Panc1 (cell line): ENCODE results near the gene OLFM3. TPM values are rescaled to one million over a fixed set of nuclear protein-coding genes. Genes with fewer than 3 reads are reported as not detected.

Experiments
- ATAC-seq: fragments of 200-7000 bp; cut with Tn5 transposase; 2 replicates; pipeline ENCODE4 v1.9.1; 2020; ENCODE audit warnings: mild to moderate bottlenecking, moderate library complexity
- BruUV-seq: library from RNA; stranded (reverse); fragments of 400-500 nt; replicated peaks from 2 replicates; lab custom pipeline; 2021; lab: Mats Ljungman, UMichigan
- CTCF ChIA-PET: fragments of 300-600 bp; sonication (Branson Sonifier 250); formaldehyde crosslinking; loops from one replicate; lab custom pipeline; 2022; ENCODE audit warnings: antibody characterized with exemption; lab: Charles Lee
- POLR2A ChIA-PET: fragments of 300-600 bp; sonication (Branson Sonifier 250); formaldehyde crosslinking; loops from one replicate; lab custom pipeline; 2022; ENCODE audit warnings: antibody characterized with exemption; lab: Charles Lee
- DNase-seq: peaks from one replicate; pipeline ENCODE4 v3.0.0-alpha.2; 2010; ENCODE audit warnings: low read depth, low spot score
- H3K27ac ChIP-seq: 2 replicates; pipeline ENCODE4 v1.5.1; 2011; ENCODE audit warnings: mild to moderate bottlenecking, low read length, inconsistent platforms
- H3K27me3 ChIP-seq: fragments of 200-500 bp; sonication (Bioruptor generic); 2 replicates; pipeline ENCODE4 v1.6.0; 2014; ENCODE audit warnings: low read length, inconsistent platforms; ENCODE audit not compliant: control insufficient read depth, insufficient read depth
- H3K36me3 ChIP-seq: fragments of 200-500 bp; sonication (Bioruptor generic); 2 replicates; pipeline ENCODE4 v1.5.1; 2014; ENCODE audit warnings: inconsistent platforms, mild to moderate bottlenecking, low read length, moderate library complexity; ENCODE audit not compliant: control insufficient read depth, insufficient read depth
- H3K4me1 ChIP-seq: 2 replicates; pipeline ENCODE4 v1.5.1; 2011; ENCODE audit warnings: inconsistent platforms, mild to moderate bottlenecking, low read length, moderate library complexity; ENCODE audit not compliant: control insufficient read depth, insufficient read depth
- H3K4me3 ChIP-seq, 2 experiments: 2 replicates each; pipeline ENCODE4 v1.5.1; 2011 to 2012; ENCODE audit warnings: low read depth in 2 of 2, low read length in 2 of 2, mild to moderate bottlenecking in 2 of 2, inconsistent platforms in 1 of 2, moderate library complexity in 1 of 2
- H3K9me3 ChIP-seq: fragments of 200-500 bp; sonication (Bioruptor generic); 2 replicates; pipeline ENCODE4 v1.5.1; 2014; ENCODE audit warnings: low read depth, mild to moderate bottlenecking, inconsistent platforms, low read length, moderate library complexity; ENCODE audit not compliant: control insufficient read depth, insufficient read depth
- CTCF ChIP-seq: fragments of 450-650 bp; IDR thresholded peaks from 2 replicates; pipeline ENCODE4 v1.5.1; 2017; ENCODE audit warnings: mild to moderate bottlenecking
- POLR2AphosphoS5 ChIP-seq: IDR thresholded peaks from 2 replicates; pipeline ENCODE4 v1.6.1; 2012; ENCODE audit warnings: mild to moderate bottlenecking, low read depth, low read length, moderate library complexity
- SIN3A ChIP-seq: IDR thresholded peaks from 2 replicates; pipeline ENCODE4 v1.6.1; 2012; ENCODE audit warnings: low read depth, mild to moderate bottlenecking, low read length, moderate library complexity, borderline replicate concordance; ENCODE audit not compliant: insufficient read depth
- TCF7L2 ChIP-seq: IDR thresholded peaks from 2 replicates; pipeline ENCODE4 v1.6.1; 2011; ENCODE audit warnings: mild to moderate bottlenecking, low read depth, low read length, inconsistent platforms
- in situ Hi-C: cut with HindIII; loops from 2 replicates; pipeline ENCODE4 v1.10.0; 2016; ENCODE audit warnings: low sequenced_read_pairs, low pct_unique_long_range_greater_than_20kb
- intact Hi-C: fragments of 100-400 bp; cut with micrococcal nuclease; formaldehyde crosslinking; loops from one replicate; pipeline ENCODE4 v1.10.0; 2022; ENCODE audit not compliant: unreplicated experiment
- total RNA-seq: library from RNA; stranded (reverse); gene quantifications from one replicate; pipeline ENCODE4 v1.2.1, GENCODE V29; 2021; ENCODE audit not compliant: unreplicated experiment
- TF ChIP-seq, protein P1 (sequence below), 2 experiments: IDR thresholded peaks; 2 replicates each; pipeline ENCODE4 v1.6.1; 2011 to 2012; ENCODE audit warnings: low read depth in 2 of 2, control low read depth in 1 of 2, low read length in 1 of 2, mild to moderate bottlenecking in 1 of 2, moderate library complexity in 1 of 2; ENCODE audit not compliant: insufficient read depth in 1 of 2

The OLFM3 gene
- total RNA-seq, 1 experiment from 2014 or later: not detected

DNA sequence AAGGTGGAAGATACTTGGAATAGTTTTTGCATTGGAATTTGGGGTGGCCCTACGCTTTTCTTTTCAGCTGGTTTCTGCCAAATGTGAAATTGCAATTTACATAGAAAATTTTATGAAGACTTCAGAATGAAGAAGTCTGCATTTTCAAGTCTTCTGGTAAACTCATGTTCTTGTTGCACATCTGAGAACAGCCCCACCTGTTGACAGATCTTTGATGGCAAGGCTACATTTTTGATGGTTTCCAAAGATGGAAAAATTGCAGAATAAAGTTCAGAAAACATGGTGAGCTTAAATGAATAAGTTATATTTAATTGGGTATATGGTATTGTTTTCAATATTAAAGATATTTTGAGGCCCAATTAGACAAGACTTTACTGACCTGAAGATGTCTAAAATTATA is 25.4 kb downstream of the OLFM3 start:
- no peak for TF ChIP-seq CTCF
- TF ChIP-seq, protein P1, sequence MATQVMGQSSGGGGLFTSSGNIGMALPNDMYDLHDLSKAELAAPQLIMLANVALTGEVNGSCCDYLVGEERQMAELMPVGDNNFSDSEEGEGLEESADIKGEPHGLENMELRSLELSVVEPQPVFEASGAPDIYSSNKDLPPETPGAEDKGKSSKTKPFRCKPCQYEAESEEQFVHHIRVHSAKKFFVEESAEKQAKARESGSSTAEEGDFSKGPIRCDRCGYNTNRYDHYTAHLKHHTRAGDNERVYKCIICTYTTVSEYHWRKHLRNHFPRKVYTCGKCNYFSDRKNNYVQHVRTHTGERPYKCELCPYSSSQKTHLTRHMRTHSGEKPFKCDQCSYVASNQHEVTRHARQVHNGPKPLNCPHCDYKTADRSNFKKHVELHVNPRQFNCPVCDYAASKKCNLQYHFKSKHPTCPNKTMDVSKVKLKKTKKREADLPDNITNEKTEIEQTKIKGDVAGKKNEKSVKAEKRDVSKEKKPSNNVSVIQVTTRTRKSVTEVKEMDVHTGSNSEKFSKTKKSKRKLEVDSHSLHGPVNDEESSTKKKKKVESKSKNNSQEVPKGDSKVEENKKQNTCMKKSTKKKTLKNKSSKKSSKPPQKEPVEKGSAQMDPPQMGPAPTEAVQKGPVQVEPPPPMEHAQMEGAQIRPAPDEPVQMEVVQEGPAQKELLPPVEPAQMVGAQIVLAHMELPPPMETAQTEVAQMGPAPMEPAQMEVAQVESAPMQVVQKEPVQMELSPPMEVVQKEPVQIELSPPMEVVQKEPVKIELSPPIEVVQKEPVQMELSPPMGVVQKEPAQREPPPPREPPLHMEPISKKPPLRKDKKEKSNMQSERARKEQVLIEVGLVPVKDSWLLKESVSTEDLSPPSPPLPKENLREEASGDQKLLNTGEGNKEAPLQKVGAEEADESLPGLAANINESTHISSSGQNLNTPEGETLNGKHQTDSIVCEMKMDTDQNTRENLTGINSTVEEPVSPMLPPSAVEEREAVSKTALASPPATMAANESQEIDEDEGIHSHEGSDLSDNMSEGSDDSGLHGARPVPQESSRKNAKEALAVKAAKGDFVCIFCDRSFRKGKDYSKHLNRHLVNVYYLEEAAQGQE (IDR thresholded peaks at IDR 0.05; ENCODE audit: insufficient read depth in 1 of 2, low read depth in 2 of 2, low read length in 1 of 2): no peak
- no peak for TF ChIP-seq SIN3A
- intact Hi-C loops (no loop called here), in situ Hi-C loops (no loop called here)
- no peak overlapping the region for H3K4me3 ChIP-seq
- CTCF ChIA-PET: no interaction called here
- DNase-seq: no peak
- H3K4me1 ChIP-seq: no peaks in the 10 kb centered on the region
- POLR2A ChIA-PET: no interaction called here
- no peaks in the 10 kb centered on the region for H3K9me3 ChIP-seq
- no TSS peak for BruUV-seq
- H3K27ac ChIP-seq: no peak overlapping the region
- no peak for ATAC-seq
- no peaks in the 10 kb centered on the region for H3K36me3 ChIP-seq
- no peaks in the 10 kb centered on the region for H3K27me3 ChIP-seq

DNA sequence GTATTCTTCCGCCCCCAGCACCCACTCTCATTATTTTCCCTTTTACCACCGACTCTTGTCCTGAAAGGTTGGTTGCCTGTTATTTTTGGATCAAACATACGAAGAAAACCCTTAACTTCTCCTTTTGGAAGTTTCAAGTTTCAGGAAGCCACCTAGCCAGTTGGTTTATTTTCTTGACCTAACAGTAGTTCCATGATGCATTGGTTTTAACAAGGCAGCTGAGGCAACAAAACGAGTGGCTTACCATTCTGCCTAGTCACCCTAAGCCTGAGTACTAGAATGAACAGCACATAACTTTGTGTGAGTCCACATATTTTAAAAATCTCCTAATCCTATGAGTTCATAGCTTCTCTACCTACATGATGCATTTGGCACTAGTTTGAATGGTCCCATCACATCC is 28.9 kb downstream of the OLFM3 start:
- no peaks in the 10 kb centered on the region for H3K27me3 ChIP-seq
- no peak overlapping the region for H3K27ac ChIP-seq
- ATAC-seq (no peak), DNase-seq (no peak)
- intact Hi-C loops (no loop called here), in situ Hi-C loops (no loop called here)
- TF ChIP-seq TCF7L2: no peak
- no peak for TF ChIP-seq CTCF
- TF ChIP-seq, protein P1 (IDR thresholded peaks at IDR 0.05; ENCODE audit: insufficient read depth in 1 of 2, low read depth in 2 of 2, low read length in 1 of 2): no peak
- TF ChIP-seq POLR2AphosphoS5: no peak
- TF ChIP-seq SIN3A: no peak
- H3K4me1 ChIP-seq: no peaks in the 10 kb centered on the region
- no TSS peak for BruUV-seq
- ChIA-PET CTCF (no interaction called here), POLR2A (no interaction called here)
- no peak overlapping the region for H3K4me3 ChIP-seq
- no peaks in the 10 kb centered on the region for H3K36me3 ChIP-seq
- H3K9me3 ChIP-seq: no peaks in the 10 kb centered on the region
